Skeletal muscle satellite cell (primary cell): ENCODE results near the gene METTL23. TPM values are rescaled to one million over a fixed set of nuclear protein-coding genes. Genes with fewer than 3 reads are reported as not detected.

Experiments used
- H3K27me3 ChIP-seq: 2 replicates; pipeline ENCODE4 v1.7.0; 2013; ENCODE audit warnings: low read length; ENCODE audit not compliant: control insufficient read depth, insufficient read depth
- H3K36me3 ChIP-seq: 2 replicates; pipeline ENCODE4 v1.7.0; 2013; ENCODE audit warnings: mild to moderate bottlenecking, control low read depth, low read length; ENCODE audit not compliant: insufficient read depth
- H3K4me1 ChIP-seq: 2 replicates; pipeline ENCODE4 v1.7.0; 2013; ENCODE audit warnings: low read length; ENCODE audit not compliant: control insufficient read depth, insufficient read depth
- H3K4me2 ChIP-seq: 2 replicates; pipeline ENCODE4 v1.7.0; 2013; ENCODE audit warnings: mild to moderate bottlenecking, low read length
- H3K4me3 ChIP-seq: 2 replicates; pipeline ENCODE4 v1.7.0; 2013; ENCODE audit warnings: low read length
- H3K9ac ChIP-seq: 2 replicates; pipeline ENCODE4 v1.7.0; 2013; ENCODE audit warnings: mild to moderate bottlenecking, low read depth, low read length, moderate library complexity
- H3K9me3 ChIP-seq: replicated peaks from 2 replicates; pipeline ENCODE4 v1.7.0; 2013; ENCODE audit warnings: mild to moderate bottlenecking, control low read depth, low read length
- total RNA-seq: library from RNA; depleted of rRNA; stranded (reverse); fragments of >200 nt; gene quantifications from 2 replicates; pipeline ENCODE4 v1.2.3, GENCODE V29; 2012; rRNA removed

Gene METTL23
- total RNA-seq: 25.1 and 32.2 TPM in 2 replicates

- Histone ChIP-seq H3K27me3 (no peaks in the 10 kb centered on the region), H3K4me3 (peak within 1 kb of the TSS; percentile 86), H3K9ac (peak within 1 kb of the TSS; percentile 100), H3K36me3 (peaks cover 35% of the 10 kb centered on the region), H3K4me1 (peaks cover 27% of the 10 kb centered on the region), H3K4me2 (peak within 1 kb of the TSS; percentile 91), H3K9me3 (no peaks in the 10 kb centered on the region)
Measured at GRCh38 chr17:76726776-76727718, at the start of gene METTL23. Gene METTL23 (plus strand): TSS chr17:76726839. CDS start chr17:76729711, 2,872 bp downstream.

GRCh38 chr17:76677406-76677805, 49.2 kb upstream of the METTL23 start:
- no peak overlapping the region for H3K4me2 ChIP-seq
- H3K9ac ChIP-seq: no peak overlapping the region
- H3K4me3 ChIP-seq: no peak overlapping the region
- no peaks in the 10 kb centered on the region for H3K27me3 ChIP-seq
- H3K4me1 ChIP-seq: peaks cover 20% of the 10 kb centered on the region
- no peaks in the 10 kb centered on the region for H3K9me3 ChIP-seq
- H3K36me3 ChIP-seq: peaks cover 43% of the 10 kb centered on the region

- H3K4me2 ChIP-seq: no peak overlapping the region
- no peaks in the 10 kb centered on the region for H3K9me3 ChIP-seq
- H3K4me1 ChIP-seq: peaks cover 24% of the 10 kb centered on the region
- H3K4me3 ChIP-seq: no peak overlapping the region
- no peak overlapping the region for H3K9ac ChIP-seq
- H3K36me3 ChIP-seq: peaks cover 52% of the 10 kb centered on the region
- no peaks in the 10 kb centered on the region for H3K27me3 ChIP-seq
Measured at GRCh38 chr17:76678330-76678729, 48.3 kb upstream of the METTL23 start.

GRCh38 chr17:76679239-76679638, 47.4 kb upstream of the METTL23 start:
- Histone ChIP-seq H3K36me3 (peaks cover 60% of the 10 kb centered on the region), H3K9me3 (no peaks in the 10 kb centered on the region), H3K4me2 (no peak overlapping the region), H3K4me1 (peaks cover 33% of the 10 kb centered on the region), H3K27me3 (no peaks in the 10 kb centered on the region), H3K4me3 (no peak overlapping the region), H3K9ac (no peak overlapping the region)

GRCh38 chr17:76681222-76682137, 45.2 kb upstream of the METTL23 start:
- Histone ChIP-seq H3K4me3 (no peak overlapping the region), H3K36me3 (peaks cover 56% of the 10 kb centered on the region), H3K27me3 (no peaks in the 10 kb centered on the region), H3K4me2 (peak overlapping the region; percentile 62), H3K9ac (peak overlapping the region; percentile 61), H3K9me3 (no peaks in the 10 kb centered on the region), H3K4me1 (peaks cover 37% of the 10 kb centered on the region)

GRCh38 chr17:76682296-76682695, 44.3 kb upstream of the METTL23 start:
- Histone ChIP-seq H3K9me3 (no peaks in the 10 kb centered on the region), H3K4me3 (peak overlapping the region; percentile 35), H3K4me2 (peak overlapping the region; percentile 62), H3K27me3 (no peaks in the 10 kb centered on the region), H3K9ac (peak overlapping the region; percentile 61), H3K4me1 (peaks cover 45% of the 10 kb centered on the region), H3K36me3 (peaks cover 62% of the 10 kb centered on the region)

- Histone ChIP-seq H3K4me2 (peak overlapping the region; percentile 62), H3K36me3 (peaks cover 63% of the 10 kb centered on the region), H3K4me3 (peak overlapping the region; percentile 35), H3K9me3 (no peaks in the 10 kb centered on the region), H3K27me3 (no peaks in the 10 kb centered on the region), H3K9ac (peak overlapping the region; percentile 61), H3K4me1 (peaks cover 54% of the 10 kb centered on the region)
Measured at GRCh38 chr17:76683011-76683755, 43.5 kb upstream of the METTL23 start.

DNA sequence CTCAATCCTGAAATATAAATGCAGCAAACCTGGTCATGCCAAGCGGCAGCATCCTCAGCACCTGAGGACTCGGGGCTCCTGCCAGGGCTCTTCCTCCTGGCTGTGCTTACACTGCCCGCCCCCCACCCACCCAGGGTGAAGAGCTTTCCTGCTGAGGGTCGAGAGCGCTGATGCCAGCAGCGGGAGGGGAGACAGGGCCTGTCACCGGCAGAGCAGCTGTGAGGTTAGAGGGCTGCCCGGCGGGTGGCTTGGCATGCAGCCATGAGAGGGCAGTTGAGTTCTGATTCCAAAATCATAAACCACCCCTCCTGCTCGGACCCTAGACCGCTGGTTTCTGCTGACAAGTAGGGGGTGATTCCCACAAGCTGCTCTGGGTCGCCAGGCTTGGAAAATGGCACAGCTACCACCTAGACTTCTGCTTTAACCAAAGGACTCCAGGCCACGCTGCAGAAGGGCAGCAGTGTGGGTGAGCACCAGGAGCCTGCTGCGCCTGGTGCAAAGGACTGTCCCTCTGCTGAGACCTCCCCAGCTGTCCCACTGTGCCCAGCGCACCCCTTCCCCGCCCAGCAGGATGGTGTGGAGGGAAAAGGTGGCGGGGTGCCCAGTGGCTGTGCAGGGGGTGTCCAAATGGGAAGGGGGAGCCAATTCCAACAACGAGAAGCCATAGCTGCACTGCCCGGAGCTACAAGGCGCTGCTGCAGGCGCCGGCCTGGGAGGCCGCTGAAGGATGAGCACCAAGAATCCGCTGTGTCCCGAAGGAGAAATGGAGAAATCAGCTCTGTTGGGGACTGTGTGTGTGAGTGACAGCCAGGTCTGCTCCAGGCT, 42.5 kb upstream of the METTL23 start:
- no peaks in the 10 kb centered on the region for H3K9me3 ChIP-seq
- H3K9ac ChIP-seq: no peak overlapping the region
- H3K4me1 ChIP-seq: peaks cover 63% of the 10 kb centered on the region
- peaks cover 54% of the 10 kb centered on the region for H3K36me3 ChIP-seq
- H3K4me3 ChIP-seq: no peak overlapping the region
- H3K27me3 ChIP-seq: no peaks in the 10 kb centered on the region
- H3K4me2 ChIP-seq: no peak overlapping the region

- Histone ChIP-seq H3K27me3 (no peaks in the 10 kb centered on the region), H3K4me3 (no peak overlapping the region), H3K9ac (no peak overlapping the region), H3K4me1 (peaks cover 69% of the 10 kb centered on the region), H3K36me3 (peaks cover 52% of the 10 kb centered on the region), H3K9me3 (no peaks in the 10 kb centered on the region), H3K4me2 (no peak overlapping the region)
Measured at GRCh38 chr17:76684756-76685155, 41.9 kb upstream of the METTL23 start.

DNA sequence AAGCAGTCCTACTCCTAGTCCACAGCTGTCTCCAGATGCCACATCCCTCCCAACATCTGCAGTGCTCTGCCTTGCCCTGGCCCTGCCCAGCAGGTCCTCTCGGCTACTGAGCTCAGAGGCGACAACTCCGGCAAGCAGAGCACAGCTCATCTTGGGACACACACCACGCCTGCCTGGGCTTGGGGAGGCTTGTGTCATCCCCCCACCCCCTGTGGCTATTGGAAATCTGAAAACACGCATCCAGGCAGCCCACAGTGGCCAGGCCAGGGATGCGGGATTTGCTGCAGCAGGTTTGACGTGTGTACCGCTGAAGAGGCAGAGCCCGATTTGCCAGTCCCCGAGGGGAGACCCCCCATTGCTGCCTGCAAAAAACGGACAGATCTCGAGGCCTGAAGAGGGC, 41.3 kb upstream of the METTL23 start:
- H3K9me3 ChIP-seq: no peaks in the 10 kb centered on the region
- no peak overlapping the region for H3K4me2 ChIP-seq
- H3K4me3 ChIP-seq: no peak overlapping the region
- H3K27me3 ChIP-seq: no peaks in the 10 kb centered on the region
- peaks cover 50% of the 10 kb centered on the region for H3K36me3 ChIP-seq
- H3K4me1 ChIP-seq: peaks cover 73% of the 10 kb centered on the region
- H3K9ac ChIP-seq: no peak overlapping the region
